GM12878 (cell line): ENCODE results near the gene SNTN.

Experiments
- BHLHE40 ChIP-seq, 2 experiments: fragments of 450-650 bp in 1 of 2; IDR thresholded peaks; 2 replicates each; pipeline ENCODE4 v1.6.1; 2011 to 2017; ENCODE audit warnings: low read depth in 2 of 2, borderline replicate concordance in 1 of 2, improper control_type of control experiment in 1 of 2, low read length in 1 of 2, mild to moderate bottlenecking in 1 of 2
- CTCF ChIP-seq, 3 experiments: IDR thresholded peaks in 2 of 3; conservative IDR thresholded peaks in 1 of 3; 2 replicates each; pipeline ENCODE4 v1.5.1; 2011; ENCODE audit warnings: low read depth in 3 of 3, low read length in 3 of 3, mild to moderate bottlenecking in 3 of 3, control low read depth in 2 of 3, moderate library complexity in 2 of 3, inconsistent platforms in 1 of 3, mixed read lengths in 1 of 3; ENCODE audit not compliant: control insufficient read depth in 2 of 3, insufficient read depth in 1 of 3; ENCODE audit errors: extremely low read depth in 1 of 3
- FOS ChIP-seq: IDR thresholded peaks from 3 replicates; pipeline ENCODE4 v1.6.1; 2011; ENCODE audit warnings: borderline replicate concordance; ENCODE audit not compliant: insufficient read length; ENCODE audit errors: extremely low read depth
- GABPA ChIP-seq: IDR thresholded peaks from 2 replicates; pipeline ENCODE4 v1.6.1; 2014; ENCODE audit warnings: antibody characterized with exemption, low read depth, mild to moderate bottlenecking, inconsistent platforms
- MAX ChIP-seq: IDR thresholded peaks from 2 replicates; pipeline ENCODE4 v1.6.1; 2012; ENCODE audit warnings: low read depth, low read length, improper control_type of control experiment
- RCOR1 ChIP-seq: conservative IDR thresholded peaks from 2 replicates; pipeline ENCODE4 v1.6.1; 2012; ENCODE audit warnings: low read depth, low read length, improper control_type of control experiment
- REST ChIP-seq: IDR thresholded peaks from 2 replicates; pipeline ENCODE4 v1.6.1; 2012; ENCODE audit warnings: mild to moderate bottlenecking, low read depth, low read length
- RFX5 ChIP-seq: IDR thresholded peaks from 2 replicates; pipeline ENCODE4 v1.6.1; 2011; ENCODE audit warnings: low read depth, low read length, improper control_type of control experiment
- SMC3 ChIP-seq: IDR thresholded peaks from 2 replicates; pipeline ENCODE4 v1.6.1; 2011; ENCODE audit warnings: low read length, improper control_type of control experiment, borderline replicate concordance
- SP1 ChIP-seq: IDR thresholded peaks from one replicate; pipeline ENCODE4 v1.6.1; 2011; ENCODE audit warnings: low read depth, low read length

GRCh38 chr3:63631670-63632069 is 20.8 kb upstream of the SNTN start:
- TF ChIP-seq GABPA, result no peak
- no peak for TF ChIP-seq SP1
- TF ChIP-seq CTCF (IDR thresholded peaks at IDR 0.05 in 2 of 3, conservative IDR thresholded peaks at IDR 0.05 in 1 of 3; ENCODE audit: control insufficient read depth in 2 of 3, extremely low read depth in 1 of 3, insufficient read depth in 1 of 3, low read depth in 3 of 3, low read length in 3 of 3), result no peak
- no peak for TF ChIP-seq REST
- TF ChIP-seq MAX, result no peak
- TF ChIP-seq SMC3, result no peak
- no peak for TF ChIP-seq RCOR1
- no peak for TF ChIP-seq BHLHE40 (IDR thresholded peaks at IDR 0.05; ENCODE audit: borderline replicate concordance in 1 of 2, low read depth in 2 of 2, low read length in 1 of 2)
- no peak for TF ChIP-seq FOS
- TF ChIP-seq RFX5, result no peak
